Embryonic facial prominence (tissue), 1 donor: ENCODE data around the gene VASH1.

Source experiments
- DNase-seq: peaks from one replicate; pipeline ENCODE4 v3.0.0-alpha.2; 2016; ENCODE audit errors: extremely low spot score

VASH1 gene

DNA sequence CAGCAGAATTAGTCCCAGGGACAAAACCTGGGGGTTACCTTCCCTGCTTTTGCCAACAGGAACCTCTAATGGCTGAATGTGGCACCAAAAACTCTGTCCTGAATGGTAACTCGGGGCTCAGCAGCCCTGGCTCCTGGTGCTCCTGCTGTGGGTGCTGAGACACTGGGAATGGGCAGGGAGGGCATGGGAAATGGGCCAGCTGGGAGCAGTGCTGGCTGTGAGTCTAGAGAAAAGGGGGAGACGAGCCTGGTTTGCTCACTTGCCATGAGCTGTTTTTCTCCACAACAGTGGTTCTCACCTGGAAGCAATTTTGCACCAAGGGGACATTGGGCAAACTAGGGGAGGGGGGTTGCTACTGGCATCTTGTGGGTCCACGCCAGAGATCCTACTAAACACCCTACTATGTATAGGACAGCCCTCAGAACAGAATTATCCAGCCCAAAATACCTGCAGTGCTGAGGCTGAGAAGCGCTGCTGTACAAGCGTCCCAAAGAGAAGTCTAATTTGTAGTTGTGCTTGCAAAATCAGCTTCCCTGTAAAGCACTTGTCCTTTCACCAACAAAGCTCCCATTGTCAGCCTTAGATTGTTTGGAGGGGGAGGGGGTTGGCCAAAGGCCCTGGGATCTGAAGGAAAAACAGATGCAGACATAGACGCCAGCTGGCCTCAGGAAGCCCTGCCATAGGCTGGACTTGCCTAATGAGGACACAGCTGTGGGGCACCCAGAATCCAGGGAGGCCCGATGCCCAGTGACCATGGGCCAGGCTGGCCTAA is 68.6 kb downstream of the VASH1 start:
- DNase-seq, result no peak

DNA sequence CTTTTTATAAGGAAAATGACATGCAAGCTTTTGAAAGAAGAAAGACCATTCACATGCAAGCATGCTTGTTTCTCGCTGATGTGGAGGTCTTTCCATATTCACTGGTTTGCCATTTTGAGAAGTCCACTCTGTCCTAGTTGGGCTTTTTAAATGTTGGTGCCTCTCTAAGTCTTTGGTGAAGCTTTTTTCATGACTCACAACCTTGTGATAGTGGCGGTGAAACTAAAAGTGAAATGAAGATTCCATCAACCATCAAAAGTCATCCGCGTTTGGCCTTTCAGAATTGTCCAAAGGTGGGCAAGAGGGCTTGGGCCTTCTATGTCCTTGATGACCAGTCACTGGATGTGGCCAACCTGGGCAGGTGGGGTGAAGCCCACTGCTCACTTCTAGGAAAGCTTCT is 69.3 kb downstream of the VASH1 start:
- DNase-seq, result no peak

DNA sequence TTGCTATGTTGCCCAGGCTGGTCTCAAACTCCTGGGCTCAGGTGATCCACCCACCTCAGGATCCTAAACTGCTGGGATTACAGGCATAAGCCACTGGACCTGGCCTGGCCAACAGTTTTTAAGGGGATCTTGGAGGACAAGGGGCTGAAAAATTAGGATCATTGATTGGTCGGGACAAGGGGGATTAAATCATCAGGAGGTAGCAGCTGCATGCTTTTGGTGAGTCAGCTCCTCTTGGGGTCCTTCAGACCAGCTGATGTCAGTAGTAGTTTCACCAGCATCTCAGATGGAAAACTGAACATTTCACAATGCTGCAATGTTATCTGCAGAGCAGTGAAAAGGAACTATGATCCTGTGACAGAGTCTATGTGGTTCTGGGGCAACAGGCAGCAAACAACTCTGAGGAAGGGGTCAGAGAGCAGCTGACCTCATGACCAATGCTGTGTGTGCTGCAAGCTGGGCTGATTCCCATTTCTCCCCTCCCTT is 71.3 kb downstream of the VASH1 start:
- no peak for DNase-seq
